Central memory CD8-positive, alpha-beta T cell (primary cell): ENCODE results near the gene ZFHX3.

ENCODE experiments used
- ATAC-seq: fragments of 150-1000 bp; cut with Tn5 transposase; replicated peaks from 2 replicates; pipeline ENCODE4 v1.10.0; 2022; ENCODE audit warnings: mild to moderate bottlenecking, moderate FRiP score, moderate number of reproducible peaks; ENCODE audit not compliant: poor library complexity, severe bottlenecking; ENCODE audit errors: extremely low read depth
- DNase-seq, 2 donors: peaks; one replicate each; pipeline ENCODE4 v3.0.0; 2021; ENCODE audit warnings: low spot score in 2 of 2
- H3K27ac Mint-ChIP-seq: one replicate; pipeline ENCODE4 v1.8.0; 2022; ENCODE audit warnings: low read depth, mild to moderate bottlenecking, moderate library complexity, mixed read lengths
- H3K27me3 Mint-ChIP-seq: one replicate; pipeline ENCODE4 v1.8.0; 2022; ENCODE audit warnings: mixed read lengths
- H3K36me3 Mint-ChIP-seq: one replicate; pipeline ENCODE4 v1.8.0; 2022; ENCODE audit warnings: mild to moderate bottlenecking, moderate library complexity, mixed read lengths; ENCODE audit not compliant: insufficient read depth
- H3K4me1 Mint-ChIP-seq: one replicate; pipeline ENCODE4 v1.8.0; 2022; ENCODE audit warnings: mixed read lengths
- H3K4me3 Mint-ChIP-seq: one replicate; pipeline ENCODE4 v1.8.0; 2022; ENCODE audit warnings: mild to moderate bottlenecking, moderate library complexity, mixed read lengths
- H3K9me3 Mint-ChIP-seq: one replicate; pipeline ENCODE4 v1.8.0; 2022; ENCODE audit warnings: mixed read lengths

ZFHX3 gene

DNA sequence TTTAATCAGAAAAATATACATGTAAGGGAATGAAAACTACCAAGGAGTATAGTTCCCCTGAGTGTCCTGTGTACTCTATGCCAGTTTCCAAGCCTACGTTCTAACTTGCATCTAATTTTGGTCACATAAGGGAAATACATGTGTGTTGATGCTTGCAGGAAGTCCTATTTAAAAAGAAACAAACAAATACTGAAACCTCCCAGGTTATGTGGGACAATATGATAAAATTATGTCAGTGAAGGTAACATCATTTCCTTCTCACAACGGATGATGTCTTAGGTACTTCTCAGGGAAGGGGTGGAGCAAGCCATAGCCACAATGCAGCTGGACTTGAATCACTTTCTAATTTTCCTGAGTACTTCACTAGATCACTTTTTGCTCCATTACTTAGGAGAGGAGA is 115.9 kb downstream of the ZFHX3 start:
- H3K9me3 Mint-ChIP-seq = peaks cover 5% of the 10 kb centered on the region
- H3K36me3 Mint-ChIP-seq = no peaks in the 10 kb centered on the region
- H3K4me1 Mint-ChIP-seq = no peaks in the 10 kb centered on the region
- ATAC-seq = peak; percentile 14
- H3K27me3 Mint-ChIP-seq = no peaks in the 10 kb centered on the region
- no peak overlapping the region for H3K4me3 Mint-ChIP-seq
- DNase-seq = no peak
- no peak overlapping the region for H3K27ac Mint-ChIP-seq

DNA sequence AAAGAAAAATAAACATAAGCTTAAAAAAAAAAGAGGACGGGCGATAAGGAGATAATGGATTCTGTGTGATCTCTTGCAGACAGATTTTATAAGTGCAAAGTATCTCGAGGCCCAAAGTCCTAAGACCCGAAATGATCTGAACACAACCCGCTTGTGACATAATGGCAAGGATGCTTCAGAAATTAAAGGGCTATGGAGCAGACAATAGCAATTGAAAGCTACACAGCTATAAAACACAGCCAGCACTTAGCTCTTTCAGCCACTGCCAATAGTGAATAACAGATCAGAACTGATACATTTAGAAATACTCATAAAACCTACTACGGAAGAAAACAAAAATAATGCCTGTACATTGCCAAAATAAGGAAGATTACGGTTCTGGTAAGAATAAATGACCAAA is 117.5 kb downstream of the ZFHX3 start:
- Mint-ChIP-seq H3K9me3 (no peaks in the 10 kb centered on the region), H3K4me3 (no peak overlapping the region), H3K4me1 (no peaks in the 10 kb centered on the region), H3K27me3 (no peaks in the 10 kb centered on the region), H3K27ac (no peak overlapping the region), H3K36me3 (no peaks in the 10 kb centered on the region)
- DNase-seq (no peak), ATAC-seq (no peak)

DNA sequence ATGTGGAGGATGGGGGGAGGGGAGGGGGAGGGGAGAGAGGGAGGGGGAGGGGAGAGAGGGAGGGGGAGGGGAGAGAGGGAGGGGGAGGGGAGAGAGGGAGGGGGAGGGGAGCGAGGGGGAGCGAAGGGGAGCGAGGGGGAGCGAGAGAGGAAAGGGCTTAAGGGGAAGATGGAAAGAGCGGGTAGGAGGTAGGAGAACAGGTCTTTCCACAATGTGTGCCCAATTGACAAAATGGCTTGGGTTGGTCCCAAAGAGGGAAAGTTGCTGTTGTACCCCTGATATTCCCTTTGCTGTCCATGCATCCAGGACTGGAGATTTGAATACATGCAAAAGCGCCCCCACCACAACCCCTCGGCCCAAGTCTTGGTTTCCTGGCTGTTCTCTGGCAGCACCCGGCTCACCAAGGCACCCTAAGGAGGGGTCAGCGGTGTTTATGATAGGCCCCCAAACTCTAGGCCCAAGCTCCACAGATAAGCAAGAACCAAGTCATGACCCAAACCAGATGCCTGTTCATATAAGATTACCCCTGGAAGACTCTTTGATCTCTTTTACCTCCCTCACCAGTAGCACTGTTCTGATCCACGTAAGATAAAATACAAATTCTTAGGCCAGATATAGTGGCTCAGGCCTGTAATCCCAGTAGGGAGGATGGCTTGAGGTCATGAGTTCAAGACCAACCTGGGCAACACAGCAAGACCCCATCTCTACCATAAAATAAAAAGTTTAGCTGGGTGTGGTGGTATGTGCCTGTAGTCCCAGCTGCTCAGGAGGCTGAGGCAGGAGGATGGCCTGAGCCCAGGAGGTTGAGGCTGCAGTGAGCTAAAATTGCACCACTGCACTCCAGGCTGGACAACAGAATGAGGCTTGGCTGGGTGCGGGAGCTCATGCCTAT is 119.6 kb downstream of the ZFHX3 start:
- no peaks in the 10 kb centered on the region for H3K4me1 Mint-ChIP-seq
- no peaks in the 10 kb centered on the region for H3K9me3 Mint-ChIP-seq
- H3K4me3 Mint-ChIP-seq = no peak overlapping the region
- H3K27me3 Mint-ChIP-seq = no peaks in the 10 kb centered on the region
- DNase-seq = no peak
- no peaks in the 10 kb centered on the region for H3K36me3 Mint-ChIP-seq
- no peak for ATAC-seq
- no peak overlapping the region for H3K27ac Mint-ChIP-seq

DNA sequence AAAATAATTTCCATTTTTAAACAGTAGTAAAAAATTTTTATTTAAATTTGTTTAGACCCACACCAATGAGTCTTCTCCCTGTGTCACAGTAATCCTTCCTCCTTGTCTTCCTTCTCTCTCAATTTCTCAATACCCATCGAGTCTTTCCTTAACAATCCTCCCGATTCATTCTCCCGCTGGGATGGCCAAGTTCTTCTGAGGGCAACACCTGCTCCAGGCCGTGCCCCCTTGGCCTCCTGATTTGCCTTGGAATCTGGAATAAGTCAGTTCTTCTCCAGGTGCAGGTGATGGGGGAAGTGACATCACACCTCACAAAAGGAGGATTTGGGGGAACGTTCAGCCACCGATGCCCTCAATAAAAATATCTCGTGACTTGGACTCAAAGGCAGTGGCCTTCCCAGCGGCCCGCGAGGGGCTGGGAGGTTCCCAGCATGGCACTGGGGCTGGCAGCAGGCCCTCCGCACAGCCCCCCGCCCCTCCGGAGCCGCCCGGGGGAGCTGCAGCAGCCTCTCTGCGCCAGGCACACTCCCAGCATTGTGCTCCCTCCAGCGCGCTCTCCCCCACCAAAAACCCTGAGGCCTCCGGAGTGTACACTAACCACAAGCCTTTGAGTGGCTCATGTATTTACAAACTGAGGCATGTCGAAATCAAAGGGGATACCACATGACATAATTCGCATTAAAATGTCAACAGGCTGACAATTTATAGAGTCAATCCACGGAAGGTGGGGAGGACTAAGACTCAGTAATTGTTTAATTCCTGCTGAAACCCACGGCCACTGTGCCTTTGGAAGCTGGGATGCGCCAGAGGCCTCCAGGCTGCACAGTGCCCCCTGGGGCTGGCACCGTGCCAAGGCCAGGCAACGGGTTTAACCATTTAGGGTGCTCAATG is 120.5 kb downstream of the ZFHX3 start:
- Mint-ChIP-seq H3K27me3 (no peaks in the 10 kb centered on the region), H3K9me3 (no peaks in the 10 kb centered on the region), H3K36me3 (no peaks in the 10 kb centered on the region), H3K4me1 (no peaks in the 10 kb centered on the region), H3K4me3 (no peak overlapping the region), H3K27ac (no peak overlapping the region)
- ATAC-seq = no peak
- no peak for DNase-seq

DNA sequence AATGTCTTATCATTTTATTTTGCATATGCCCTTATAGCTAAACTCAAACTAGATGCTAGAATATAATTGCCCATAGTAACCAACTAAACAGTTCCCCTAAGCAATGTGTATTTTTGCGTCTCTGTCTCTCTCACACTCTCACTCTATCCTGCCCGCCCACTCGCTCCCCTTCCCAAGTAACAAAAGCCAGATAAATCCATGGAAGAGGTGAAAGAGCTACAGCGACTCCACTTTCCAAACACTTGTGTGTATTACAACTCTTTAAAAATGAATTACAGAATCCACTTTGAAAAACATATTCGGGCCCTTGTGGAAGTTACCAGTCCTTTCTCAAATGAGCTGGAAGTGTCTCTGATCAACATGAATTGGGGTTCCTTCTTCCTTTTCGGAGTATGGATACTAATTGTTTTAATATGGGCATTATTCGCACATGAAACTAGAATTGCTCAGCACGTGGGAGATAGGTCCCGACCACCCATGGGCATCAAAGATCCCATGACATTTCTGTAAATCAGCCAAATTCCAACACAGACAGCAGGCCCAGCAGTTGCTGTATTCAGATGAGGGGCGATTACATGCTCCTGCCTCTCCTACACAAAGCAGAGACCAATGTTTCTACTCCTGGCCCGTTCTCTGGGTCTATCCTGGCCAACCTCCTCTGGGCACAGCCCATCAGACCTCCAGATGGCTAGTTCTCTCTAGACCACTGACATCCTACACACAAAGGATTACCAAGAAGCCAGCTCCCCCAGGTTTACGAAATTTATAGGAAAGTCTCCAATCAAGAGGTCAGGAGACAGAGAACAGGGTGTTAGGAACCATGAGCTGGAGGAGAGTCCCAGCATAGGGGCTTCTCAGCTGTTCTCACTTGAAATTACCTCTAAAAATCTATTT is 121.5 kb downstream of the ZFHX3 start:
- Mint-ChIP-seq H3K9me3 (no peaks in the 10 kb centered on the region), H3K4me1 (peaks cover under 1% of the 10 kb centered on the region), H3K27ac (no peak overlapping the region), H3K4me3 (no peak overlapping the region), H3K36me3 (no peaks in the 10 kb centered on the region), H3K27me3 (no peaks in the 10 kb centered on the region)
- DNase-seq (no peak), ATAC-seq (no peak)

DNA sequence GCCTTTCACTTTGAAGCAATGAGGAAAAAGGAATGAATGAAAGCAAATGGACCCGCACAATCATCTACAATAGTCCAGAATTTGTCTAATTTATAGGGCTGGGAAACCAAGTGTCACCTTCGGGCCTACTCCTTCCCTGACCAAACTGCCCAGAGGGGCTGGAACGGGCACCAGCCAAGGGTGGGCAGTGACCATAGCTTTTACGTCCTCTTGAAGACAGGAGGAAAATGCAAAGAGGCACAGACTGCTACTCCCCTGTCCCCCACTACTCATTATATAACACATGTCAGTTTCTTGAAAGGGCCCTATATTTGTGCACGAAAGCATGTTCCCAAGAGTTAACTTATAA is 122.3 kb downstream of the ZFHX3 start:
- no peak for ATAC-seq
- no peak overlapping the region for H3K4me3 Mint-ChIP-seq

DNA sequence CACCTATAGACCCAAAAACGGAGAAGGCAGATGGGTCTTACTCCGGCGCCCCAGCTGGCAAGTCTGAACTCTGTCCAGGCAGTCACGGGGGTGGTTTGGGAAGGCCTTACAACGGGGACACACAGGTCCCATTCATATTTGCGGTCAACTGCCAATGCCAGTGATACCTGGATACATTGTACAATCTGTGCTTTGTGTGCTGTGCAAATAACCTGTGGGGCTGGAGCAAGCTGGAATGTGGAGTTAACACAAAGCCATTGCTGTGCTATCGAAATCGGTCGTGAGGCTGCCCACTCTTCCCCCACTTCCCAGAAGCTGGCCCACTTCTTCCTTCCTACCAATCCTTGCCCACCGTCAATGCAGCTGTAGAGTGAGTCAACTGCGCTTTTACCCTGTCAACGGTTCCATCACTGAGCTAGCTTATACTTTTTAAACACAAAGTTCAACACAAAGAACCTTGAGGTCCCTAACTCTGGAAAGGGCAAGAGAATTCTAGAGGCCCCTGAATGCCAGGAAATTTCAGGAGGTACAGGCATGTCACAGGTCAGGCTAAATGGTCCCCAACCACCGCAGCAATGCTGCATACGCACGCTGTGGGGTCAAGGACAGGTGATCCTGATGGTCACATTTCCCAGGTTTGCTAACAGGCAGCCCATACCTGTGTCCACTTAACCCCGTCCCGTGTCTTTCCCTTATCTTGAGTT is 122.8 kb downstream of the ZFHX3 start:
- Mint-ChIP-seq H3K27me3 (no peaks in the 10 kb centered on the region), H3K9me3 (no peaks in the 10 kb centered on the region), H3K27ac (no peak overlapping the region), H3K4me3 (no peak overlapping the region), H3K36me3 (no peaks in the 10 kb centered on the region), H3K4me1 (peaks cover 6% of the 10 kb centered on the region)
- DNase-seq (no peak), ATAC-seq (no peak)

More for the DNA sequence above, 122.3 kb downstream of the ZFHX3 start:
- Mint-ChIP-seq H3K4me1 (peaks cover 6% of the 10 kb centered on the region), H3K9me3 (no peaks in the 10 kb centered on the region), H3K36me3 (no peaks in the 10 kb centered on the region), H3K27me3 (no peaks in the 10 kb centered on the region), H3K27ac (no peak overlapping the region)
- no peak for DNase-seq

DNA sequence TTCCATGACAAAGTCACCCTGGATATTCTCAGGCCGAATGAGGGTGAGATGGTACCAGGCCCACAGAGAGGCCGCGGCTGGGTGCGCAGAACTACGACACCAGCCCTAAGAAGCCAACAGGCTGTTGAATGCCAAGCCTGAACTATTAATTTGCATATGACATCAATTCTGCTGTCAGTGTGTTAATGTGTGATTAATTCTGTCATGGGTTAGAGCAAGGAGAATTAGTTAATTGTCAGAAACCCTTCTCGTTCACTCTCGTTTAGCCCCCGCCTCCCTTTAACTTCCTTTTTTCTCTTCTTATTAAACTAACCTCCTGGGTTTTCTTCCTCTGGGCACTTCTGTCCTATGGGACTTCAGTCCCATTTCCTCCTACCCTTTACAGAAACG is 123.4 kb downstream of the ZFHX3 start:
- no peak overlapping the region for H3K4me3 Mint-ChIP-seq
- no peaks in the 10 kb centered on the region for H3K36me3 Mint-ChIP-seq
- no peak for DNase-seq
- no peaks in the 10 kb centered on the region for H3K9me3 Mint-ChIP-seq
- no peaks in the 10 kb centered on the region for H3K27me3 Mint-ChIP-seq
- H3K27ac Mint-ChIP-seq = no peak overlapping the region
- no peak for ATAC-seq
- H3K4me1 Mint-ChIP-seq = peaks cover 6% of the 10 kb centered on the region

DNA sequence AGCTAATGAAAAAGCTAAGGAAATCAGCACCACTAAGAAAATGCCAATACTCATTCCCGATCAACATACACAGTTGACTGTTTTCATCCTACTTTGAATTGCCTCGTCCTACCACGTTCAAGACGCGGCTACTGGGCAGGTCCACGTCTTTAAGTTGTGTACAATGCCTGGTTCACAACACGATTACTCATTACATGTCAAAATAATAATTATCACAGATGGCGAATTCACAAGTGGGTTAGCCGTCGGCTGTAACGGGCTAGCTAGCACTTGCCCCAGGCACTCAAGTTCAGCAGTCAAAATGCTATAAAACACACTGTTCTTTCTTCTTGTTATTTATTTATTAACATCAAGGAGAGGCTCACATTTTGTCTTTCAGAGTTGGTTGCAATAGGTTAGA is 124.2 kb downstream of the ZFHX3 start:
- no peak overlapping the region for H3K27ac Mint-ChIP-seq
- no peaks in the 10 kb centered on the region for H3K36me3 Mint-ChIP-seq
- no peak overlapping the region for H3K4me3 Mint-ChIP-seq
- ATAC-seq (no peak), DNase-seq (no peak)
- H3K27me3 Mint-ChIP-seq = no peaks in the 10 kb centered on the region
- H3K9me3 Mint-ChIP-seq = no peaks in the 10 kb centered on the region
- peaks cover 6% of the 10 kb centered on the region for H3K4me1 Mint-ChIP-seq

DNA sequence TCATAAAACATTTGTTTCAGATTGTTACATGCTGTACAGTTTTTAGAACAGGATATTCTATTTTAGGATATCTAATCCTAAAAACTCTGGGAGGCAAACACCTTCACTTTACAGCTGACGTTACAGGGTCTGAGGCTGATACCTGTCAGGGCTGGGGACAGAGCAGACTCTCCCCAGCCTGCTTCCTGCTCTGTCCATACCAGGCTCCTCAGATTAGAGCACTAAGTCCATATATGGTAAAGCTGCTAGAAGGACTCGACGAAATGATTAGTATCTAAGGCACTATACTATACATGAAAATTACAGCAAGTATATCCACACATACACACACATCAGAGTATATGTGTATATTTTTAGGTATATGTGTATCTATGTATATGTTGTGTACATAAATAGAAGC is 125.2 kb downstream of the ZFHX3 start:
- H3K27ac Mint-ChIP-seq = no peak overlapping the region
- no peaks in the 10 kb centered on the region for H3K27me3 Mint-ChIP-seq
- H3K4me3 Mint-ChIP-seq = no peak overlapping the region
- no peaks in the 10 kb centered on the region for H3K9me3 Mint-ChIP-seq
- DNase-seq = no peak
- no peaks in the 10 kb centered on the region for H3K36me3 Mint-ChIP-seq
- peaks cover 6% of the 10 kb centered on the region for H3K4me1 Mint-ChIP-seq
- no peak for ATAC-seq

DNA sequence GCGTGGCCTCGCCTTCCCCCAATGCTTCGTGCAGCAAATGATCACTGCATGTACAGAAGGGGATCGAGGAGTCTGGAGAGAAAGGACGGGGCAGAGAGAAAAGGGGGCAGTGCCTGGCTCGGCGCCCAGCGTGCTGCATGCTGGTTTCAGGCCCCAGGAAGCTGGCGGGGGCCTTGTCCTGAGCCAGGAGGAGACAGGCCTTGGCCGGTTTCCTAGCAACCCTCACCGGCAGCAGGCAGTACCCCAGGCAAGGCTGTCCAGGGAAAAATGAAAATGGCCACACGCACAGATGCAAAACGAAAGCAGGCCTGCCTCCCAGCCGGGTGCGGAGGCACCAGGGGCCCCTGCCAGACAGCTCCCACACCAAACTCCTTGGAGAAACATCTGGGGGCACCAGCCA is 126.3 kb downstream of the ZFHX3 start:
- peaks cover 1% of the 10 kb centered on the region for H3K36me3 Mint-ChIP-seq
- H3K4me1 Mint-ChIP-seq = peaks cover 6% of the 10 kb centered on the region
- DNase-seq (no peak), ATAC-seq (no peak)
- no peaks in the 10 kb centered on the region for H3K9me3 Mint-ChIP-seq
- H3K27ac Mint-ChIP-seq = no peak overlapping the region
- H3K4me3 Mint-ChIP-seq = no peak overlapping the region
- H3K27me3 Mint-ChIP-seq = no peaks in the 10 kb centered on the region

DNA sequence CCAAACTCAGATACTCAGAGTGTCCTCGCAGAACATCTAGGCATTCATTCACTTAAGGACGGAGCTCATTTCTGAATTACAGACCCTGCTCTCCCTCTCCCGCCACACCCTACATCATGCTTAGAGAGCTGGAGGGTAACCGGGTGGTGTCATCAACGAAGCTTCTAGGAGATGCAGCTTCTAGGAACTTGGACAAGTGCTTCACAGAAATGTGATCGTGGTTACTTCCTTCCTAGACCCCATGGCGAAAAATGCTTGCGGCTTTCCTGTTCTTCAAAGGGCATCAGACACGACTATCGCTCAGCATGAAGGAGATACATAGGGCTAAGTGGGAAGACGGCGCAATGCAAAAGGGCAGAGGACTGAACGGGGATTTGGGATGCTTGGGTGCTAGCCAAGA is 126.8 kb downstream of the ZFHX3 start:
- peaks cover 6% of the 10 kb centered on the region for H3K4me1 Mint-ChIP-seq
- peaks cover 1% of the 10 kb centered on the region for H3K36me3 Mint-ChIP-seq
- H3K9me3 Mint-ChIP-seq = no peaks in the 10 kb centered on the region
- no peak overlapping the region for H3K4me3 Mint-ChIP-seq
- no peaks in the 10 kb centered on the region for H3K27me3 Mint-ChIP-seq
- ATAC-seq = no peak
- H3K27ac Mint-ChIP-seq = no peak overlapping the region
- no peak for DNase-seq
